Measurements from ENCODE around the gene SYT9.

Gene SYT9

DNA sequence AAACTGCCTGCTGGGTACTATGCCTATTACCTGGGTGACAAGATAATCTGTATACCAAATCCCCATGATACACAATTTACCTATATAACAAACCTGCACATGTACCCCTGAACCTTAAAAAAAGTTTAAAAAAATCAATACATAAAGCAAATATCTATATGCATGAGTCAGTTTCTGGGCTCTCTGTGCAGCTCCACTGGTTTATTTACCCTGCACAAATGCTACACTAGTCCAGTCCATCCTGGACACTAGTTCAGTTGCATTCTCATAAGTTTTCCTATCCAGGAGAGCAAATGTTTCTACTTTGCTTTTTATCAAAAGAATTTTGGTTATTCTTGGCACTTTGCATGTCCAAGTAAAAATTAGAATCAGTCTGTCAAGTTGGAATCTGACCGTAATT lies 133.8 kb downstream of the SYT9 start:
- no peak for DNase-seq (ENCODE audit: low spot score in 2 of 2)
- H3K9me3 ChIP-seq = no peaks in the 10 kb centered on the region
- H3K27me3 ChIP-seq (ENCODE audit: low read depth) = 0 out of 2 replicates have a peak, but pooled peaks cover 2% of the 10 kb centered on the region
- H3K36me3 ChIP-seq (replicated peaks) = no peaks in the 10 kb centered on the region
- no peaks in the 10 kb centered on the region for H3K4me1 ChIP-seq
- in situ Hi-C loops (cut with MboI; ENCODE audit: low sequenced_read_pairs) = no loop called here
- no peak overlapping the region for H3K4me3 ChIP-seq

DNA sequence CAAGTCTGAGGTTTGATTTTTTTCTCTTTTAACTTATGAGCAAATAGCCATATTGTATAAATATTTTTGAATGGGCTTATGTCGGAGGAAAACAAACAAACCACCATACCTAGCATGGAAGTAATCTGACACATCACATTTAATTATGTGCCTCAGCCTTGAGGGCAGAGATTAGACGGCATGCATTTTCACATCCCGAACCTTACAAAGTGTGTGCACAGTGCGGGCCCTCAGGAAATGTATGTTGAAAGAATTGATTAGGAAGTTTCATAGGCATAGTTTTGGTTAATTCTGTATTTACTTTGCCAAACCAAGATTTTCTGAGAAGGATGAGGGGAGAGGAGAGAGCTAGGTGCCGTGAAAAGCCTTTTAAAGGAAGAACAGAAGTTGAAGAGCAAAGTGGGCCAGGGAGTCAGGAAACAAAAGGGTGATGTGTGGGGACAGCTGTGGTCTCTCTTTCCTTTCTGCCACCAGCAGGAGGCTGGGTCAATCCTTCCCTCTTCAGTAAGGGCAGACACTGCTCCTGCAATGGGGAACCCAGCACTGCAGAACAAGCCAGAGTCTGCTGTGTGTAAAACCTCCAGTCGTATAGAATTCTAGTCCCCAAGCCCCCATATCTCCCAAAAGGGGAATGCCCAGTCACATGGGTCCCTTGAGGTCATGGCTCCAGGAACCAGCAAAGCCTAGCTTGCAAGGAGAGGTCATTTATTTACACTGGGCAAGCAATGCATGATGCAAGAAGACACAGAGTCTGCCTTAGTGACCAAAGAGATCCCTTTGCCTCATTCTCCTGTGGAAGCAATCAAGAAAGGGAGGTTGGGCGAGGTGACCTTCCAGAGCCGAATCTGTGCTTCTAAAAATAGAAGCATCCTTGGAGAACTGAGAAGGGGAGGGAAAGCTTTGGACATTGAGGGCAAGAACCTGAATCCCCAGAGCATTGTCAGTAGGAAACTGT lies 162.5 kb downstream of the SYT9 start:
- no peaks in the 10 kb centered on the region for H3K9me3 ChIP-seq
- no peak for DNase-seq (ENCODE audit: low spot score in 2 of 2)
- no peaks in the 10 kb centered on the region for H3K4me1 ChIP-seq
- no peaks in the 10 kb centered on the region for H3K36me3 ChIP-seq (replicated peaks)
- in situ Hi-C loops (cut with MboI; ENCODE audit: low sequenced_read_pairs) = no loop called here
- H3K4me3 ChIP-seq = no peak overlapping the region
- H3K27me3 ChIP-seq (ENCODE audit: low read depth) = no peaks in the 10 kb centered on the region

DNA sequence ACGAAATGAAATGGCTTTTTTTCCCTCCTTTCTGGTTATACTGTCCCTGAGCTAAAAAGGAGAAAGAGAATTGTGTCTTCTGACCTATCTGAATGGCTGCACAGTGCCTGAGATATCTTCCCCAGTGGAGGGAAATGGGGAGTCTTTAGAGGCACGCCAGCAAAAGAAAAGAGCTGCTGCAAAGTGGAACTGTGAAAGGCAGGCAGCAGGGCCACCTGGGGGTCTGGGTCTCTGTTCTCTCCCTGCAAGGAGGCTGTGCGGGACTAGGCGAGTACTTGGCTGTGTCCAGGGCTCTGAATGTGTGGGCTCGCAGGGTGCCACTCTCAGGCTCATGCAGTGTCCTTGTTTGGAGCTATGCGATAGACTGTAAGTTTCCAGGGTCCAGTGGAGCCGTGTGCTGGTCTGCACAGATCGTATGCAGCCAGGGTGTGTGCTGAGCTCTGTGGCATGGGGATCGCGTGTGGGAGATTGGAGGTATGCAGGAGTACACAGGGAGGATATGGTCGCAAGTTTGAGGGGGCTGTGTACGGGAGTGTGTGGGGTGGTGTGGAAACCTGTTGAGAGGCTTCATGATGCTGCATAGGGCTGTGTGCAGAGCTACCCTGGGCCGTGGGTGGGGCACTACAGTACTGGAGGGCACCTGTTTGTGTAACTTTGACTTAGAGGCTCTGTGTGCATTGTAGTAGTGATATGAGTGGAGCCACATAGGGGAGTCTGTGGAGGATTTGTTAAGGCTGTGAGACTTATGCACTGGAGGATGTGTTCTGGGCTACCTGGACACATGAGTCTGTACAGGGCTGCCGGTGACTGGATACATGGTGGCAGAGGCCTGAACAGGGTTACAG lies 163.5 kb downstream of the SYT9 start:
- no peaks in the 10 kb centered on the region for H3K36me3 ChIP-seq (replicated peaks)
- H3K4me1 ChIP-seq = no peaks in the 10 kb centered on the region
- no peaks in the 10 kb centered on the region for H3K27me3 ChIP-seq (ENCODE audit: low read depth)
- H3K9me3 ChIP-seq = no peaks in the 10 kb centered on the region
- DNase-seq (ENCODE audit: low spot score in 2 of 2) = no peak
- in situ Hi-C loops (cut with MboI; ENCODE audit: low sequenced_read_pairs) = no loop called here
- H3K4me3 ChIP-seq = no peak overlapping the region

DNA sequence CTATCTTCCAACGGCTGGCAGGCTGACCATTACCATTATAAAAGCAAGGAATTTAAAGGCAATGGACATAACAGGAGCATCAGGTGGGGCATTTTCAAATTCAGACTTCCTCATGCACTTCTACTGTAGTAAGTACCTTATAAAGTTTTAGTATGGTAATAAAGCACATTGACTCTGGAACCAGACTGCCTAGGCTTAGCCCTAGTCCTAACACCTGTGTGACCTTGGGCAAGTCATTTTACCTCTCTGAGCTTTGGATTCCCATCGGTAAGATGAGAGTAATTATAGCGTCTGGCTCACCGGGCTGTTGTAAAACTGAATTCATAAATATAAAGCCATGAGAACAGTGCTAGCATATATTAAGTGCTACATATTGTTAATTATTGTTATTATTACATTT lies 164.4 kb downstream of the SYT9 start:
- no peak for DNase-seq (ENCODE audit: low spot score in 2 of 2)
- in situ Hi-C loops (cut with MboI; ENCODE audit: low sequenced_read_pairs) = no loop called here
- no peaks in the 10 kb centered on the region for H3K36me3 ChIP-seq (replicated peaks)

DNA sequence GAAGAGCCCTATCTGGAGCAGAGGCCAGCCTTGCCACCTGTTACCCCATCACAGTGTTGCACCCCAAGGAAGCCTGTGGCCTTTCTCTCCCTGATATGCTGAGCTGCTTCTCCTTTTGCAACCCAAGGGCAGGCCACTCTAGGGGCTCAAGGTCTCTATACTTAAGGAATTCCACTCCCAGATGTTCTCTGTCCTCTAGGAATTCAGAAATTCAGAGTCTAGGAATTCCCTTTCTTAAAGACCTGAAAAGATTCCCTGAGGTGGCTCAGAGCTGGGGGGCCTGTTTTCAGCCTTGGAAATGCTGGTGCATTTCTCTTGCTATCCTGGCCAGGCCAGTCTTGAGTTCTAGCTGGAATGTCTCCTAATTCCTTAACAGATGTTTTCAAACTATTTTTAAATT lies 165.6 kb downstream of the SYT9 start:
- DNase-seq (ENCODE audit: low spot score in 2 of 2) = no peak
- Histone ChIP-seq H3K9me3 (no peaks in the 10 kb centered on the region), H3K4me1 (no peaks in the 10 kb centered on the region), H3K36me3 (replicated peaks) (no peaks in the 10 kb centered on the region), H3K27me3 (ENCODE audit: low read depth) (no peaks in the 10 kb centered on the region), H3K4me3 (no peak overlapping the region)
- in situ Hi-C loops (cut with MboI; ENCODE audit: low sequenced_read_pairs) = no loop called here

More for the DNA sequence above, 164.4 kb downstream of the SYT9 start:
- H3K9me3 ChIP-seq = no peaks in the 10 kb centered on the region
- H3K27me3 ChIP-seq (ENCODE audit: low read depth) = no peaks in the 10 kb centered on the region
- H3K4me3 ChIP-seq = no peak overlapping the region
- H3K4me1 ChIP-seq = no peaks in the 10 kb centered on the region

DNA sequence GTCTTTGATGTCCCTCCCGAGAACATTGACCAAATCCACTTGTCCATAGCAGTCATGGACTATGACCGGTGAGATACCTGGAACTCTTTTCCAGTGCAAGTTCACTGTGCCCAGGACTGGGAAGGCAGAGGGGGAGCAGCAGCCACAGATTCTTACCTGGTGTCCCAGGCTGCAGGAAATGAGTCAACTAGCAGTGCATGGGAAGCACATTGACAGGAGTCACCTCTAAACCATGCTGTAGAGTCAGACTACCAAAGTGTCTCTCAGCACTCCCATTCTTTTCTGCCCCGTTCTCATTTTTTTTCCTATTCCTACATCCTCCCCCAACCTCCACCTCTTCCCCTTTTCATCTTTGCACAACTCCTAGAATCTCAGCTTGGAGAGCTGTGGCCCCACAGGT lies 166.4 kb downstream of the SYT9 start:
- Histone ChIP-seq H3K9me3 (no peaks in the 10 kb centered on the region), H3K4me1 (no peaks in the 10 kb centered on the region), H3K27me3 (ENCODE audit: low read depth) (no peaks in the 10 kb centered on the region), H3K36me3 (replicated peaks) (no peaks in the 10 kb centered on the region), H3K4me3 (no peak overlapping the region)
- in situ Hi-C loops (cut with MboI; ENCODE audit: low sequenced_read_pairs) = no loop called here
- DNase-seq (ENCODE audit: low spot score in 2 of 2) = no peak

DNA sequence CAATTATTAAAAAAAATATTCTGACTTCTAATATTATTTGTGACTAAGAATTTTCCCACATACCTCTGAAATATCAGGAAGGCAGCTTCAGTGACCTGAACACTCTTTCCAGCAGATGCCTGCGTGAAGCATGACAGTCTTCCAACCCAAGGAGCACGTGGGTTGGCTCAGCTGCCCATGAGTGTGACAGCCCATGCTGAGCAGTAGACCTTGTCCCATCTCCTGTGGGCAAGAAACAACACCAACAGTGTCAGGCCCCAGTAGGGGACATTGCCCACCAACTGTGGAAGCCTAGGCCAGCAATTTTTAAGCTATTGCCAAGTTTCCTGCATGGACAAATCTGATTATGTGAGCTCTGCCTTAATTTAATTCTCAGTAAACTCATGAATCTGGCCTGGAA lies 167.2 kb downstream of the SYT9 start:
- H3K27me3 ChIP-seq (ENCODE audit: low read depth) = no peaks in the 10 kb centered on the region
- no peak for DNase-seq (ENCODE audit: low spot score in 2 of 2)
- no peaks in the 10 kb centered on the region for H3K4me1 ChIP-seq
- no peaks in the 10 kb centered on the region for H3K36me3 ChIP-seq (replicated peaks)
- in situ Hi-C loops (cut with MboI; ENCODE audit: low sequenced_read_pairs) = no loop called here
- no peak overlapping the region for H3K4me3 ChIP-seq
- H3K9me3 ChIP-seq = no peaks in the 10 kb centered on the region

DNA sequence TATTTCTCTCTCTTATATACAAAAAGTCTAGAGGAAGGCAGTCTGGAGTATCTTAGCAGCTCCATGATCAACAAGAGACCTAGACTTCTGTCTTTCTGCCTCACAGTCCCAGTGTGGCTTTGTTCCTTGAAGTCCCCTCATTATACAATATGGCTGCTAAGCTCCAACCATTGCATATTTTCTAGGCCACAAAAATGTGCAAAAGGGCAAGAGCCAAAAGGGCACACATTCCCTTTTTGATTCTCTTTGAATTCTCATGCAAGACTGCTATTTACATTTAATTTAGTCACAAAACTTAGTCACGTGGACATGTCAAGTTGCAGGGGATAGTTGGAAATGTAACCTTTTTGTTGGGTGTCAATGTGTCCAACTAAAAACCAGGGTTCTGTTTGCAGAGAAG lies 169.4 kb downstream of the SYT9 start:
- Histone ChIP-seq H3K27me3 (ENCODE audit: low read depth) (no peaks in the 10 kb centered on the region), H3K4me1 (no peaks in the 10 kb centered on the region), H3K4me3 (no peak overlapping the region), H3K36me3 (replicated peaks) (no peaks in the 10 kb centered on the region), H3K9me3 (no peaks in the 10 kb centered on the region)
- DNase-seq (ENCODE audit: low spot score in 2 of 2) = no peak
- in situ Hi-C loops (cut with MboI; ENCODE audit: low sequenced_read_pairs) = no loop called here

DNA sequence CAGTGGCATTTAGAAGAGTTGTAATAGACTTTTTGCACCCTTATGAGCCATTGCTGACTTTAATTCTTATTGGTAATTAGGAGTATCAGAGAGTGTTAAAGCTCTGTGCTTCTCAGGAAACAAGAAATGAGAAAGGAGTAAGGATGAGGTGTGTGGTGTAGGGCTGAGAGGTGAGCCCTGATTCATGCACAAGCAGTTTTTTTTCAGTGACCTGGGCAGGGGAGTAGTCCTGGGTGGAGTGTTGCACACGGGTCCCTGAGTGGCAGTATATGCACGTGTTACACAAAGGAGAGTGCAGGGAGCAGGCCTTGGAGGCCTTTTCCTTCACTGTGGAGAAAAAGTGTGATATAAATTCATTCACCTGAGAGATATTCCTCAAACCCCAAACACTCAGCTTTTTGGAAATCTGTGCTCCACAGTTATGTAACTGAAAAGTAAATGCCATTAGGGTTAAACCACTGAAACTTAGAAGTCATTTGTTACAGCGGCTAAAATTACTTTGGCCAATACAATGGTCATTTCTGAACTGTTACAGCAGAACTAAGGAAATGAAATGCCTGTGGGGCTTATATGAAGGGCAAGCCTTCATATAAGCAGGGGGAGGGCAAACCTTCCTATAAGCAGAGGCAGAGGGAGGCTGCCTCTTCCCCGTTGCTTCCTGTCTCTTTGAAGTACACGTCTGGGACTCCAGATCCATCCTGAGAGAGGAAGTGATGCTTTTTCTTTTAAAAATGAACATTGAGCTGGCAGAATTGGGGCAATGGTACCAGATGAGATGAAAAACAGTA lies 171.0 kb downstream of the SYT9 start:
- in situ Hi-C loops (cut with MboI; ENCODE audit: low sequenced_read_pairs) = no loop called here
- DNase-seq (ENCODE audit: low spot score in 2 of 2) = no peak
- Histone ChIP-seq H3K4me3 (no peak overlapping the region), H3K36me3 (replicated peaks) (no peaks in the 10 kb centered on the region), H3K4me1 (no peaks in the 10 kb centered on the region), H3K9me3 (no peaks in the 10 kb centered on the region), H3K27me3 (ENCODE audit: low read depth) (no peaks in the 10 kb centered on the region)

DNA sequence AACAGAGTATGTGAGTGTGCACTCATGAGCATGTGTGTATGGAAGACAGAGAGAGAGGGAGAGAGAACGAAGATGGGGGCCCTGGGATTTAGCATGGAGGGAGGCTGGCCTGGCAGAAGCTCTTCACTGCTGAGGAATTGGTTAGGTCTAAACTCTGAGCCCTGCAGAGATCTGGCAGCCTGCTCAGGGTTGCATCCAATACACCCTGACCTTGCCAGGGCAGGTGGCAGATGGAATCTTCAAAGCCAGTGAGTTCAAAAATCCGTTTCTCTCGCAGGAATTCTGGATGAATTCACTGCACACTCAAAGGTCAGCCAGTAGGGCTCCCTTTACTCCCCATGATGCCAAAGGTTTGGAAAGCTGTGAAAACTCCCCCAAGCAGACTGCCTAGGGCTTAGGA lies 172.2 kb downstream of the SYT9 start:
- no peaks in the 10 kb centered on the region for H3K36me3 ChIP-seq (replicated peaks)
- no peaks in the 10 kb centered on the region for H3K4me1 ChIP-seq
- H3K4me3 ChIP-seq = no peak overlapping the region
- in situ Hi-C loops (cut with MboI; ENCODE audit: low sequenced_read_pairs) = no loop called here
- H3K27me3 ChIP-seq (ENCODE audit: low read depth) = no peaks in the 10 kb centered on the region
- H3K9me3 ChIP-seq = no peaks in the 10 kb centered on the region
- no peak for DNase-seq (ENCODE audit: low spot score in 2 of 2)

DNA sequence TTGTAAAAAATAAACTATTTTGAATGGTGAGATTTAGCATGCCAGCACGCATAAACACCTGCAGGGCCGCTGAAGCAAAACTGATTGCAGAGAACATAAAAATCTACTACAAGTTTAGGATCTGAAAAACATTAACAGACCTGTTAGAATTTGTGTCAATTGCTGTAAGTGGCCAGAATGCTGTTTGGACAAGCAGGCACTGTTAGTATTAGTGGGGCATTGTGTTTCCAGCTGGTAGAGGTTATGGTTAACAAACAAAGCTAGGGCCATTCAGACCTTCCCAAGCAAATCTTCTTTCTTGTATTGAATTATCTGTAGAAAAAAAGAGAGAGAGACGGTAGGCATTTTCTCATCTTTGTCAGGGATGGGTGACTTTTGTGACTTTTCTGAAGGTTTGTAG lies 176.0 kb downstream of the SYT9 start:
- Histone ChIP-seq H3K4me1 (no peaks in the 10 kb centered on the region), H3K4me3 (no peak overlapping the region), H3K36me3 (replicated peaks) (no peaks in the 10 kb centered on the region), H3K9me3 (no peaks in the 10 kb centered on the region), H3K27me3 (ENCODE audit: low read depth) (no peaks in the 10 kb centered on the region)
- DNase-seq (ENCODE audit: low spot score in 2 of 2) = no peak
- in situ Hi-C loops (cut with MboI; ENCODE audit: low sequenced_read_pairs) = loop anchor here (25.0 kb wide), 1 partner anchor 290 kb away; no protein-coding TSS in a partner anchor

DNA sequence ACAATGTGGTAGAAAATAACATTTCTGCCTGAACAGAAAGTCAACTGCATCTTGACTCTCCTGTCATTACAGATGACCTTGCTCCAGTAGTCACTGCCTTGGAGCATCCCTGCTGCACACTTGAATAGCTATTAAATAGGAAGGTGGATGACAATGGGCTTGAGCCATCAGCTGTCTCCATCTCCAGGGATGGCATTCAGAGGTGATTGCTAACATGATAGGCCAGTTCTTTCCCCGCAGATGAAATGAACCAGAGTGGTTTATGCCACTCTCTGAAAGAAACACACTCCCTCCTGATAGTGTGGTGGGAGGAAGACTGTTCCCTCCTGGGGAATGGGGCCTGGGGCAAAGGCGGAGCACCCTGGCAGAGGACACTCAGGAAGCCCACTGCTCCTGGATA lies 176.5 kb downstream of the SYT9 start:
- in situ Hi-C loops (cut with MboI; ENCODE audit: low sequenced_read_pairs) = loop anchor here (25.0 kb wide), 1 partner anchor 291 kb away; no protein-coding TSS in a partner anchor
- no peaks in the 10 kb centered on the region for H3K27me3 ChIP-seq (ENCODE audit: low read depth)

DNA sequence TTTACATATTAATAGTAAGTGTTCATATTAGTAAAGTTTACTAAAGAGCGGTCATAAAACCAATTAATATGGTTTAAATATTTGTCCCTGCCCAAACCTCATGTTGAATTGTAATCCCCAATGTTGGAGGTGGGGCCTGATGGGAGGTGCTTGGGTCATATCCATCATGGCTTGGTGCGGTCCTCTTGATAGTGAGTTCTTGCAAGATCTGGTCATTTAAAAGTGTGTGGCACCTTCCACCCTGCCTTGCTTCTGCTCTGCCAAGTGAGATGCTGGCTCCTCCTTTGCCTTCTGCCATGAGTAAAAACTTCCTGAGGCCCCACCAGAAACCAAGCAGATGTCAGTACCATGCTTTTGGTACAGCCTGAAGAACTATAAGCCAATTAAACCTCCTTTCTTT lies 178.8 kb downstream of the SYT9 start:
- no peak for DNase-seq (ENCODE audit: low spot score in 2 of 2)
- Histone ChIP-seq H3K27me3 (ENCODE audit: low read depth) (no peaks in the 10 kb centered on the region), H3K4me3 (no peak overlapping the region), H3K36me3 (replicated peaks) (no peaks in the 10 kb centered on the region), H3K4me1 (no peaks in the 10 kb centered on the region), H3K9me3 (no peaks in the 10 kb centered on the region)
- in situ Hi-C loops (cut with MboI; ENCODE audit: low sequenced_read_pairs) = loop anchor here (25.0 kb wide), 1 partner anchor 293 kb away; no protein-coding TSS in a partner anchor

More for the DNA sequence above, 176.5 kb downstream of the SYT9 start:
- H3K4me3 ChIP-seq = no peak overlapping the region
- H3K36me3 ChIP-seq (replicated peaks) = no peaks in the 10 kb centered on the region
- no peaks in the 10 kb centered on the region for H3K9me3 ChIP-seq
- no peak for DNase-seq (ENCODE audit: low spot score in 2 of 2)
- no peaks in the 10 kb centered on the region for H3K4me1 ChIP-seq
